ENCODE measurements around the gene ZNF599.

ZNF599 gene

DNA sequence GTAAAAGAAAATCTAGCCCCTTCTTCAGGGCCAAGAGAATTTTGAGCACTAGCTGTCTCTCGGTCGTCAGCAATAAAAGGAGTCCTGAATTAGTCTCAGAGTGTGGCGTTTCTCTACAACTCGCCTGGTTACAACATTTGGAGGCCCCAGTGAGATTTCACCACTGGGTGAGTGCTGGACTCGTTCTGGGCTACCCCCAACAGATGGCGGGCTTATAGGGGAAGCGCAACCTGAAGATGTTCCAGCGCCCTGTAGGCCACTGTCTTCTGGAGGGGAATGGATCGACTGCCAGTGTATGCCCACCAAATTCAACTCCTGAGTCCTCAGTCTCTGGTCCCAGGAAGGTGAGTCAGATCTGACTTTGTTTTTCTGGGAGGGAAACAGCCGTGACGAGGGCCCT lies 50.7 kb downstream of the ZNF599 start:
- no peak overlapping the region for H4K12ac ChIP-seq (ENCODE audit: low read depth, low read length)
- DNase-seq, result no peak

DNA sequence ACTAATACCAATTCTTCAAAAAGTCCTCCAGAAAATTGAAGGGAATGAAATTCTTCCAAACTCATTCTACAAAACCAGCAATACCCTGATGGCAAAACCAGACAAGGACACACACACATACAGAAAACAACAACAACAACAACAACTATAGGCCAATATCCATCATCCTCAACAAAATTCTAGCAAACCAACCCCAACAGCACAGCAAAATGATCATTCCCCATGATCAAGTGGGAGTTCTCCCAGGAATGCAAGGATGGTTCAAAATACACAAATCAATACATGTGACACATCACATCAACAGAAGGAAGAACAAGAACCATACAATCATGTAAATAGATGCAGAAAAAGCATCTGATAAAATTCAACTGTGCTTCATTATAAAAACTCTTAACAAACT lies 57.7 kb downstream of the ZNF599 start:
- no peak overlapping the region for H4K91ac ChIP-seq (ENCODE audit: low read depth, low read length)
- peaks cover 11% of the 10 kb centered on the region for H3K9me3 ChIP-seq (ENCODE audit: insufficient read depth, low read depth, low read length)

More for the DNA sequence above, 50.7 kb downstream of the ZNF599 start:
- Histone ChIP-seq H4K8ac (ENCODE audit: low read depth, low read length) (no peak overlapping the region), H3K79me2 (ENCODE audit: control insufficient read depth, insufficient read depth, low read length, poor library complexity) (no peaks in the 10 kb centered on the region), H2AK5ac (ENCODE audit: low read length) (no peak overlapping the region), H3K79me1 (ENCODE audit: low read length) (no peaks in the 10 kb centered on the region), H3K23ac (ENCODE audit: low read length) (no peak overlapping the region), H3K4ac (ENCODE audit: low read depth, low read length) (no peak overlapping the region), H2AFZ (ENCODE audit: insufficient read depth, low read length, poor library complexity) (no peak overlapping the region), H3K27me3 (ENCODE audit: insufficient read depth, low read length) (no peaks in the 10 kb centered on the region), H3K4me2 (ENCODE audit: low read length) (no peak overlapping the region), H3K18ac (ENCODE audit: low read length) (no peak overlapping the region), H3K27ac (ENCODE audit: low read depth, low read length) (no peak overlapping the region), H3K9ac (ENCODE audit: low read length) (no peak overlapping the region), H3K4me1 (ENCODE audit: control insufficient read depth in 1 of 2, insufficient read depth in 2 of 2, low read length in 2 of 2) (no peaks in the 10 kb centered on the region), H2BK12ac (ENCODE audit: low read length) (no peak overlapping the region), H2BK120ac (ENCODE audit: insufficient read depth, low read length, poor library complexity) (no peak overlapping the region), H3K14ac (ENCODE audit: low read length) (no peak overlapping the region), H3K36me3 (ENCODE audit: control insufficient read depth in 1 of 2, insufficient read depth in 2 of 2, low read length in 2 of 2) (no peaks in the 10 kb centered on the region), H3K4me3 (ENCODE audit: low read depth, low read length) (no peak overlapping the region), H3K9me3 (ENCODE audit: insufficient read depth, low read depth, low read length) (peaks cover 16% of the 10 kb centered on the region), H4K91ac (ENCODE audit: low read depth, low read length) (no peak overlapping the region), H2BK5ac (ENCODE audit: low read depth, low read length, poor library complexity) (no peak overlapping the region)
- no CpG with 5 or more reads among the region's 11 CpGs for WGBS (ENCODE audit: extremely low coverage, insufficient coverage, insufficient read length)

DNA sequence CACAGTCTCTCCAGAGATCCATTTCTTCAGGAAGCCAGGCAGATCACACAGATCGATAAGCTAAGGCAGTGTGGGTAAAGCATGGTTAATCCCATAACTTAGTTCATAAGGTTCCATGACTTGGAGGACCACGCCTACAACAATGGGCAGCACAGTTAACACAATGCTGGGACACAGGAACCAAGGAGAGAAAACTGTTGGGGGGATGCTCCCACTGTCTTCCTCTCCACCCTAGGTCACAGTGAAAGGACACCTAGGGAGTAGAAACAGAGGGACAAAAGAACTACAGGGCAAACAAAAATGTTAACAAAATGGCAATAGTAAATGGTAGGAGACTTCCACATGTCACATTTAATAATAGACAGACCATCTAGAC lies 59.8 kb downstream of the ZNF599 start:
- H3K27ac ChIP-seq (ENCODE audit: low read depth, low read length), result no peak overlapping the region
- no peak overlapping the region for H4K12ac ChIP-seq (ENCODE audit: low read depth, low read length)
- no peaks in the 10 kb centered on the region for H3K27me3 ChIP-seq (ENCODE audit: insufficient read depth, low read length)
- no peaks in the 10 kb centered on the region for H3K4me1 ChIP-seq (ENCODE audit: control insufficient read depth in 1 of 2, insufficient read depth in 2 of 2, low read length in 2 of 2)
- H3K4me3 ChIP-seq (ENCODE audit: low read depth, low read length), result no peak overlapping the region
- H3K9ac ChIP-seq (ENCODE audit: low read length), result no peak overlapping the region
- H2AK5ac ChIP-seq (ENCODE audit: low read length), result no peak overlapping the region
- no peak overlapping the region for H4K91ac ChIP-seq (ENCODE audit: low read depth, low read length)
- H3K79me1 ChIP-seq (ENCODE audit: low read length), result no peaks in the 10 kb centered on the region
- H3K14ac ChIP-seq (ENCODE audit: low read length), result no peak overlapping the region
- no peak overlapping the region for H3K4ac ChIP-seq (ENCODE audit: low read depth, low read length)
- H2BK120ac ChIP-seq (ENCODE audit: insufficient read depth, low read length, poor library complexity), result no peak overlapping the region
- H3K4me2 ChIP-seq (ENCODE audit: low read length), result no peak overlapping the region
- no peak overlapping the region for H2BK12ac ChIP-seq (ENCODE audit: low read length)
- no peak for DNase-seq
- no peaks in the 10 kb centered on the region for H3K79me2 ChIP-seq (ENCODE audit: control insufficient read depth, insufficient read depth, low read length, poor library complexity)
- H2AFZ ChIP-seq (ENCODE audit: insufficient read depth, low read length, poor library complexity), result no peak overlapping the region
- H3K9me3 ChIP-seq (ENCODE audit: insufficient read depth, low read depth, low read length), result peaks cover 11% of the 10 kb centered on the region
- H4K8ac ChIP-seq (ENCODE audit: low read depth, low read length), result no peak overlapping the region
- H2BK5ac ChIP-seq (ENCODE audit: low read depth, low read length, poor library complexity), result no peak overlapping the region
- no peak overlapping the region for H3K18ac ChIP-seq (ENCODE audit: low read length)
- H3K36me3 ChIP-seq (ENCODE audit: control insufficient read depth in 1 of 2, insufficient read depth in 2 of 2, low read length in 2 of 2), result no peaks in the 10 kb centered on the region
- no CpG with 5 or more reads among the region's 2 CpGs for WGBS (ENCODE audit: extremely low coverage, insufficient coverage, insufficient read length)
- H3K23ac ChIP-seq (ENCODE audit: low read length), result no peak overlapping the region

More for the DNA sequence above, 57.7 kb downstream of the ZNF599 start:
- no peak overlapping the region for H3K18ac ChIP-seq (ENCODE audit: low read length)
- H4K8ac ChIP-seq (ENCODE audit: low read depth, low read length), result no peak overlapping the region
- H3K4ac ChIP-seq (ENCODE audit: low read depth, low read length), result no peak overlapping the region
- no peak overlapping the region for H2BK5ac ChIP-seq (ENCODE audit: low read depth, low read length, poor library complexity)
- H3K4me1 ChIP-seq (ENCODE audit: control insufficient read depth in 1 of 2, insufficient read depth in 2 of 2, low read length in 2 of 2), result no peaks in the 10 kb centered on the region
- no peak overlapping the region for H4K12ac ChIP-seq (ENCODE audit: low read depth, low read length)
- no peak overlapping the region for H3K4me2 ChIP-seq (ENCODE audit: low read length)
- H3K36me3 ChIP-seq (ENCODE audit: control insufficient read depth in 1 of 2, insufficient read depth in 2 of 2, low read length in 2 of 2), result no peaks in the 10 kb centered on the region
- no peak overlapping the region for H2BK120ac ChIP-seq (ENCODE audit: insufficient read depth, low read length, poor library complexity)
- H3K14ac ChIP-seq (ENCODE audit: low read length), result no peak overlapping the region
- H3K9ac ChIP-seq (ENCODE audit: low read length), result no peak overlapping the region
- no peak overlapping the region for H3K23ac ChIP-seq (ENCODE audit: low read length)
- H3K27me3 ChIP-seq (ENCODE audit: insufficient read depth, low read length), result no peaks in the 10 kb centered on the region
- H2BK12ac ChIP-seq (ENCODE audit: low read length), result no peak overlapping the region
- no peak overlapping the region for H2AK5ac ChIP-seq (ENCODE audit: low read length)
- H2AFZ ChIP-seq (ENCODE audit: insufficient read depth, low read length, poor library complexity), result no peak overlapping the region
- no peaks in the 10 kb centered on the region for H3K79me2 ChIP-seq (ENCODE audit: control insufficient read depth, insufficient read depth, low read length, poor library complexity)
- no peaks in the 10 kb centered on the region for H3K79me1 ChIP-seq (ENCODE audit: low read length)
- DNase-seq, result no peak
- H3K27ac ChIP-seq (ENCODE audit: low read depth, low read length), result no peak overlapping the region
- no peak overlapping the region for H3K4me3 ChIP-seq (ENCODE audit: low read depth, low read length)

DNA sequence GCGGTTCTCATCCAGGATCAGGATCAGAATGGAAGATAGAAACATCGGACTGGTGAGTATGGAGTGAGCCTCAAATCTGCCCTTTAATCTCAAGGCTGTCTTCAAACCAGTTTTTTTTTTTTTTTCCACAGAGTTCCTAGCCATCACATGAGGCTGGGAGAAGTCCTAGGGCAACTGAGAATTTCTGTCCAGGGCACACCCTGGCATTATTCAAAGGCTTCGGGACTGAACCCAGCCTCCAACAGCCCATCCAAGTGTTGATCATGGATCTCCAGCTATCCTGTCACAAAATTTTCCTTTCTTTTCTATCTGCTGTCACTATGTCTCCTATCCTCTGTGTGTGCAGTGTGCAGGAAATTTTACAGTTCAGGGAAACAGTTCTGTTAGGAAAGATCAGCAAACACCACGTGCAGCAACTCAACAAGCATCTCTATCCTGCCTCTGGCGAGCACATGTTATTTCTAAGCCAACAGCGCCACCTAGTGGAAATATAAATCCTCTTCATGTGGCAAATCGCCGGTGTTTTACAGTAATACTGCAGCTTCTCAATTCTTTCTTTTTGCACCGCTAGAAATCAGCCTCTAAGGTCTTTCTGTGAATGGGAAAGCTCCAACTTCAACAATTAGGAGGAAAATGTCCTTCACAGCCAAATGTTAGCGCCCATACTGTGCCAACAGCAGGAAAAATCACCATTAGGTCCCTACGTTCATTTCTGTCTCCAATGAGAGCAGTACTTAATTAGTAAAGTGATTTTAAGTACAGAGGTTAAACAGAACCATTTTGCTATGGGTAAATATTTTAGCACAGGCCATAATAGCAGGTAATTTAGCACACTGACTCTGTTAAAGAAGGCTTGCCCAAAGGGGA lies 60.4 kb downstream of the ZNF599 start:
- H3K4me3 ChIP-seq (ENCODE audit: low read depth, low read length), result no peak overlapping the region
- H2BK120ac ChIP-seq (ENCODE audit: insufficient read depth, low read length, poor library complexity), result no peak overlapping the region
- no peak overlapping the region for H4K91ac ChIP-seq (ENCODE audit: low read depth, low read length)
- WGBS (ENCODE audit: extremely low coverage, insufficient coverage, insufficient read length), result no CpG with 5 or more reads among the region's 11 CpGs
- peaks cover 15% of the 10 kb centered on the region for H3K9me3 ChIP-seq (ENCODE audit: insufficient read depth, low read depth, low read length)
- no peak overlapping the region for H3K9ac ChIP-seq (ENCODE audit: low read length)
- no peaks in the 10 kb centered on the region for H3K4me1 ChIP-seq (ENCODE audit: control insufficient read depth in 1 of 2, insufficient read depth in 2 of 2, low read length in 2 of 2)
- H4K8ac ChIP-seq (ENCODE audit: low read depth, low read length), result no peak overlapping the region
- H2BK12ac ChIP-seq (ENCODE audit: low read length), result no peak overlapping the region
- peak; percentile 57 to 89 for DNase-seq
- no peak overlapping the region for H3K27ac ChIP-seq (ENCODE audit: low read depth, low read length)
- no peaks in the 10 kb centered on the region for H3K36me3 ChIP-seq (ENCODE audit: control insufficient read depth in 1 of 2, insufficient read depth in 2 of 2, low read length in 2 of 2)
- H2BK5ac ChIP-seq (ENCODE audit: low read depth, low read length, poor library complexity), result no peak overlapping the region
- H3K79me2 ChIP-seq (ENCODE audit: control insufficient read depth, insufficient read depth, low read length, poor library complexity), result no peaks in the 10 kb centered on the region
- H4K12ac ChIP-seq (ENCODE audit: low read depth, low read length), result no peak overlapping the region
- no peak overlapping the region for H3K4ac ChIP-seq (ENCODE audit: low read depth, low read length)
- no peak overlapping the region for H3K14ac ChIP-seq (ENCODE audit: low read length)
- no peaks in the 10 kb centered on the region for H3K27me3 ChIP-seq (ENCODE audit: insufficient read depth, low read length)
- no peaks in the 10 kb centered on the region for H3K79me1 ChIP-seq (ENCODE audit: low read length)
- H3K4me2 ChIP-seq (ENCODE audit: low read length), result no peak overlapping the region
- no peak overlapping the region for H3K18ac ChIP-seq (ENCODE audit: low read length)
- H2AK5ac ChIP-seq (ENCODE audit: low read length), result no peak overlapping the region
- H3K23ac ChIP-seq (ENCODE audit: low read length), result no peak overlapping the region
- no peak overlapping the region for H2AFZ ChIP-seq (ENCODE audit: insufficient read depth, low read length, poor library complexity)
